ENCODE results near the gene NCF2. TPM values are rescaled to one million over a fixed set of nuclear protein-coding genes. Genes with fewer than 3 reads are reported as not detected.
"Not testable (repeated sequence)": the region's sequence is repeated elsewhere in the genome, so short reads cannot be mapped to it uniquely, and the experiment has no call there.

NCF2 gene
- polyA plus RNA-seq, 1 experiment = 0.43 TPM

DNA sequence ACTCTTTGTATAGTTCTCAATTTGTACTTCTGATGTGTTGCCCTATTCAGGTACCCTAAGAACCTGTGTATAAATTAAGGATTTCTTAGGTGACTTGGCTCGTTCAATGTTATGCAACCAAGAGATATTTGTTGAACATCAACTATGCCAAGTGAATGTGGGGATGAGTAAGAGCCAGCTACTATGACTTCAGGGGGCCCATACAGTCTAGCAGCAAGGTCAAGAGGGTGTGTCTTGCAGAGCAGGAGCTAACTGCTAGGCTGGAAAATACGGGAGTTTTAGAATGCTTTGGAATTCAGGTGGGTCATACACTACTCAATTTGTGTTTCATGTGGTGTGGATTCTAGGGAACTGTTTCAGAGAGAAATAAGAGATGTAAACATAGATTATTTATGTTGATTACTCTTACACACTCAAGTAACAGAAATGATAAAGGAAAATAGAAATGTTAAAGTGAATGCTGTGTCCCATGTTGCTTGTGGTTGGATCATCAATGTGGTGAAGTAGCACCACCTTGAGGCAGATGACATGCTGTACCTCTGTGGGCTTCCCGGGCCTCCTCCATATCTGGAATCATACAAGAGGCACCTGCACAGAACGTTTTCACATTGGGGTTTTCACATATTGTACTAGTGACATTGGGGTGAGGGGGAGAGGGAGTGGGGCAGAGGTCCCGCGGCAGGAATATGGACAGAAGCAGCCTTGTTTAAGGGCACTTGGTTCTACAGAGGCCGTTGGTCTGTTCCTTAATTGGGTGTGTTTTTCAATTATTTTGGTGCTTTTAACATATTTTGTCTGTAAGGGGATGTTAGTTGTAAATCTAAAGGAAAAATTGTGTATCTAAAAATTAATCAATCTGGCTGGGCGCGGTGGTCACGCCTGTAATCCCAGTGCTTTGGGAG, 32.9 kb upstream of the NCF2 start:
- TF ChIP-seq, protein P1, sequence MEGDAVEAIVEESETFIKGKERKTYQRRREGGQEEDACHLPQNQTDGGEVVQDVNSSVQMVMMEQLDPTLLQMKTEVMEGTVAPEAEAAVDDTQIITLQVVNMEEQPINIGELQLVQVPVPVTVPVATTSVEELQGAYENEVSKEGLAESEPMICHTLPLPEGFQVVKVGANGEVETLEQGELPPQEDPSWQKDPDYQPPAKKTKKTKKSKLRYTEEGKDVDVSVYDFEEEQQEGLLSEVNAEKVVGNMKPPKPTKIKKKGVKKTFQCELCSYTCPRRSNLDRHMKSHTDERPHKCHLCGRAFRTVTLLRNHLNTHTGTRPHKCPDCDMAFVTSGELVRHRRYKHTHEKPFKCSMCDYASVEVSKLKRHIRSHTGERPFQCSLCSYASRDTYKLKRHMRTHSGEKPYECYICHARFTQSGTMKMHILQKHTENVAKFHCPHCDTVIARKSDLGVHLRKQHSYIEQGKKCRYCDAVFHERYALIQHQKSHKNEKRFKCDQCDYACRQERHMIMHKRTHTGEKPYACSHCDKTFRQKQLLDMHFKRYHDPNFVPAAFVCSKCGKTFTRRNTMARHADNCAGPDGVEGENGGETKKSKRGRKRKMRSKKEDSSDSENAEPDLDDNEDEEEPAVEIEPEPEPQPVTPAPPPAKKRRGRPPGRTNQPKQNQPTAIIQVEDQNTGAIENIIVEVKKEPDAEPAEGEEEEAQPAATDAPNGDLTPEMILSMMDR (IDR thresholded peaks at IDR 0.05; ENCODE audit: low read depth, low read length) = peak; percentile 71
- ChIA-PET CTCF (interaction anchor here (0.9 to 1.9 kb wide), 7 partner anchors 11 to 293 kb away, joined by 3 to 5 read pairs (median 4); no protein-coding TSS in a partner anchor), POLR2A (interaction anchor here (1.1 kb wide), 1 partner anchor 14 kb away, joined by 3 read pairs; no protein-coding TSS in a partner anchor)
- H3K4me3 ChIP-seq (ENCODE audit: low read depth, low read length) = no peak overlapping the region
- H3K27me3 ChIP-seq (ENCODE audit: control insufficient read depth, insufficient read depth, low read length) = no peaks in the 10 kb centered on the region
- H3K9me3 ChIP-seq (ENCODE audit: control insufficient read depth, insufficient read depth, low read length) = no peaks in the 10 kb centered on the region
- no peak for DNase-seq (ENCODE audit: low read depth, low spot score)
- H3K27ac ChIP-seq (ENCODE audit: low read depth, low read length) = no peak overlapping the region

GRCh38 chr1:183622013-183622412, 31.8 kb upstream of the NCF2 start:
- TF ChIP-seq, protein P1 (IDR thresholded peaks at IDR 0.05; ENCODE audit: low read depth, low read length) = no peak
- no peaks in the 10 kb centered on the region for H3K9me3 ChIP-seq (ENCODE audit: control insufficient read depth, insufficient read depth, low read length)
- H3K27me3 ChIP-seq (ENCODE audit: control insufficient read depth, insufficient read depth, low read length) = no peaks in the 10 kb centered on the region
- CTCF ChIA-PET = interaction anchor here (1.0 to 1.9 kb wide), 3 partner anchors 12 to 294 kb away, joined by 4 to 5 read pairs (median 4); no protein-coding TSS in a partner anchor
- POLR2A ChIA-PET = no interaction called here
- H3K4me3 ChIP-seq (ENCODE audit: low read depth, low read length) = no peak overlapping the region
- no peak for DNase-seq (ENCODE audit: low read depth, low spot score)
- H3K27ac ChIP-seq (ENCODE audit: low read depth, low read length) = no peak overlapping the region

DNA sequence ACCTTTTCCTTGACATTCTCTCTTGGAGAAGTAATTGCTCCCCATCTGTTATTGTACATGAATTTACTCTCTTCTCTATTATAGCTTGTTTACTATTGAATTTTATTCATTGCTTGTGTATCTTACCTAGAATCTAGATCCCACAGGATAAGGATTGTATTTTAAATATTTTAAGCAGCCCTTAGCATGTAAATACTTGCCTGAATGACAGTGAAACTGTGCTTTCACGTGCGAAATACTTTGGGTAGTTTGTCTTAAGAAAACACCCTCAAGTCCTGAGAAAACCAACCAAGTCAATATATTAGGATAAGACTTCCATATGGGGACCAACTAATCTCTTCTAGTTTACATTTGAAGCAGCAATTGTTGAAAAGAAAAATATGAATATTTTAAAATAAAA, 30.1 kb upstream of the NCF2 start:
- Histone ChIP-seq H3K4me3 (ENCODE audit: low read depth, low read length) (no peak overlapping the region), H3K27ac (ENCODE audit: low read depth, low read length) (no peak overlapping the region), H3K27me3 (ENCODE audit: control insufficient read depth, insufficient read depth, low read length) (no peaks in the 10 kb centered on the region), H3K9me3 (ENCODE audit: control insufficient read depth, insufficient read depth, low read length) (no peaks in the 10 kb centered on the region)
- TF ChIP-seq, protein P1 (IDR thresholded peaks at IDR 0.05; ENCODE audit: low read depth, low read length) = no peak
- ChIA-PET CTCF (interaction anchor here (1.0 kb wide), 2 partner anchors 11 to 35 kb away, joined by 3 to 4 read pairs; no protein-coding TSS in a partner anchor), POLR2A (interaction anchor here (0.6 kb wide), 1 partner anchor 110 kb away, joined by 3 read pairs; no protein-coding TSS in a partner anchor)
- no peak for DNase-seq (ENCODE audit: low read depth, low spot score)

DNA sequence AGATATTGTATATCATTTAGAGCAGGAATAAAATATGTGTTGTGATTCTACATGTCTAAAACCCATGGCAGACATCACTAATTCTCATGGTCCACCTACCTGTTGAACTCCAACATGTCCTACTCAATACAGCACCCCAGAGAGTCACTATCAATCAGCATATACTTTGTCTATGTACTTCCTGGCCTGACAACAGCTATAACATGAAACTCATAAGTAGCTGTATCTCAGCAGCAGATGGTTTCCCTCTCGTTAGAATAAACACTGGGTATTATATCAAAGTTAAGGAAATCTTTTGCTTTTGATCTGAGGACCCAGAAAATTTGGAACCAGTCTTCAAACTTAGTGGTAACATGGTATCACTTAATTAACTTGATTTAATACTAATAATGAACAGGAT, 29.5 kb upstream of the NCF2 start:
- no peak for DNase-seq (ENCODE audit: low read depth, low spot score)
- no peaks in the 10 kb centered on the region for H3K9me3 ChIP-seq (ENCODE audit: control insufficient read depth, insufficient read depth, low read length)
- ChIA-PET POLR2A (no interaction called here), CTCF (interaction anchor here (1.0 kb wide), 2 partner anchors 11 to 36 kb away, joined by 3 to 4 read pairs; no protein-coding TSS in a partner anchor)
- H3K27me3 ChIP-seq (ENCODE audit: control insufficient read depth, insufficient read depth, low read length) = no peaks in the 10 kb centered on the region
- H3K27ac ChIP-seq (ENCODE audit: low read depth, low read length) = no peak overlapping the region
- no peak overlapping the region for H3K4me3 ChIP-seq (ENCODE audit: low read depth, low read length)
- TF ChIP-seq, protein P1 (IDR thresholded peaks at IDR 0.05; ENCODE audit: low read depth, low read length) = no peak

- POLR2A ChIA-PET; H3K27ac ChIP-seq (ENCODE audit: low read depth, low read length); H3K27me3 ChIP-seq (ENCODE audit: control insufficient read depth, insufficient read depth, low read length); CTCF ChIA-PET; DNase-seq (ENCODE audit: low read depth, low spot score); H3K9me3 ChIP-seq (ENCODE audit: control insufficient read depth, insufficient read depth, low read length); H3K4me3 ChIP-seq (ENCODE audit: low read depth, low read length): not testable (repeated sequence)
Observed at GRCh38 chr1:183618202-183618601, 27.9 kb upstream of the NCF2 start.

DNA sequence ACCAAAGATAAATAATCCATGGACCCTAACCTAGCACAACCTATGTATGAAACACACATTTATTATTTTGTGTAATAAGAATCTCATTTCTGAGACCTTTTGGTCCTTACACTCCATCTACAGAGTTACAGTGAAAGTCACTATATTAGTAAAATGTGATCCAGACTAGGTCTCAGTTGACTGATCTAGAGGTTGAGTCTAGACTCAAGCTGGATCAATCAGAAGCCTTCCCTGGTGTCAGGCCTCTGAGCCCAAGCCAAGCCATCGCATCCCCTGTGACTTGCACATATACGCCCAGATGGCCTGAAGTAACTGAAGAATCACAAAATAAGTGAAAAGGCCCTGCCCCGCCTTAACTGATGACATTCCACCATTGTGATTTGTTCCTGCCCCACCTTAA, 22.7 kb upstream of the NCF2 start:
- H3K27ac ChIP-seq (ENCODE audit: low read depth, low read length); DNase-seq (ENCODE audit: low read depth, low spot score); H3K9me3 ChIP-seq (ENCODE audit: control insufficient read depth, insufficient read depth, low read length); H3K4me3 ChIP-seq (ENCODE audit: low read depth, low read length); H3K27me3 ChIP-seq (ENCODE audit: control insufficient read depth, insufficient read depth, low read length); POLR2A ChIA-PET; CTCF ChIA-PET: not testable (repeated sequence)

Data from AG04450 (cell line).